NCI-H460 (cell line): ENCODE measurements around the gene CTTNBP2. TPM values are rescaled to one million over a fixed set of nuclear protein-coding genes. Genes with fewer than 3 reads are reported as not detected.

ENCODE experiments used
- DNase-seq: peaks from one replicate; pipeline ENCODE4 v3.0.0-alpha.2; 2016; ENCODE audit warnings: low read depth; ENCODE audit errors: extremely low read depth
- total RNA-seq: library from RNA; depleted of rRNA; stranded (reverse); fragments of >200 nt; shearing (Covaris generic); gene quantifications from 2 replicates; pipeline ENCODE4 v1.2.3, GENCODE V29; 2014

CTTNBP2 gene
- total RNA-seq, 1 experiment from 2014 or later: 0.94 TPM

- no peak for DNase-seq
These were observed 1.3 kb downstream of the CTTNBP2 start for GRCh38 chr7:117871778-117872538.

DNA sequence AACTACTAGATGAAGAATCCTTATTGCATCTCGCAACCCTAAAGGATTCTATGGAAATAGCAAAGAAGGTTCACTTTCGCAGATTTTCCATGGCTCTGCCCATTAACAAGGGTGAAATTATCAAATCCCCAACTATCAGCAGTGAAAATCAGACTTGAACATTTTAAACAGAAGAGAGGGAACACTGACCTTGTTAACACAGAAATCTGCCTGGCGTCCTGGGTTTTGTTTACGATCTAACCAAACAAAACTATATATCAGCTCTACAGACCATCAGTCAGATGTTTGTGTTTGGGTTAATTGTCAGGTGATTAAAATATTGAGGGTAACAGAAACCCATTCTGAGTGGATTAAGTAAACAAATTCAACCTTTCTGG is 1.9 kb downstream of the CTTNBP2 start:
- DNase-seq: no peak

GRCh38 chr7:117870448-117871130 is 2.7 kb downstream of the CTTNBP2 start:
- no peak for DNase-seq

DNA sequence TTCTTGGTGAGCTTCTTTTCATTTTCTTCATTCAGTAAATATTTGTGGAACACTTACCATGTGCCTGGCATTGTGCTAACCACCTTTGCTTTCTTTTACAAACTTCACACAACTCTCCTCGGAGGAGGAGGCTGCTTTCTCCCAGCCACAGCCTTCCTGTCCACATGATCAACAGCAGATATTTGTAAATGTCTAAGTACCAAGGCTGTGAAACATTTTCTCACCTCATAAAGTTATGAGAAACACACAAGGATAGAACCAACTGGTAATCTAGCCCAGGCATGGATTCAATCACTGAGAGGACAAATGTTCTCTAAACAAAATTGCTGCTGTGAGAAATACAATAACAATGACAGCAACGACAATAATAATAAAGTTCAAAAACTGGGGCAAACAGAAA is 3.9 kb downstream of the CTTNBP2 start:
- no peak for DNase-seq

DNA sequence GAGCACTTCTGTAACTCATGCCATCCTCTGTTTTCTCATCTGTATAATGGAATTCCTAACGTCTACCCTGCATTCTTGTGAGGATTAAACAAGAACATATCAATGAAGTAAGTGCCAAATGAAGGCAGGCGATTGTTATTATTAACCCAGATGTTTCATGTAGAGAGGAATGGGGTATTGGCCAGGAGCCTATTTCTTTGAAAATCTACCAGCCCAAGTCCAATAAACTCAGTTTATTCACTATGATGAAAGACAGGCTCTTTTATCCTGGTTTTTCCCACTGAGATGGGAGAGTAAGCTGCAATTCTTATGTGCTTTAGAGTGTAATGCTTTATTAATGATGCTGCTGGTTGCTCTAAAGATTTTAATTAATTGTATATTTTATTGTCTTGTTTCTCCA is 9.6 kb downstream of the CTTNBP2 start:
- DNase-seq: no peak

DNA sequence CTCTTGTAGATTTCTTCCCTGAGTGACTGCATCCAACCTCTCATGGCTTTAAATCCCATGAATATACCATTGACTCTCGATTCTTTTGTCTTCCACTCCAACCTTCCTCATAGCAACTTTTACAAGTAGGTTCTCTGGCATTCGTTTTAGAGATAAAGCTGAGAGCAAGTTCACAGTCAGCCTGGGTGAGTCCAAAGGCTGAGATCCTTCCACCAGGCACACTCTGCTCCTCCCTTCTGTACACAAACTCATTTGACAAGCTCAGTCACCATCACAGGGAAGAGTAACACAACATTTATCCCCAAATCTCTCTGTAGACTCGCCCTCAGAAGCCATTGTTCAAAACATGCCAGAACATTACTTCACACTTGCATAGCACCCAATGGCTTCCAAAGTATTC is 10.9 kb downstream of the CTTNBP2 start:
- no peak for DNase-seq

- no peak for DNase-seq
These were observed 13.9 kb downstream of the CTTNBP2 start for GRCh38 chr7:117859246-117859812.

DNA sequence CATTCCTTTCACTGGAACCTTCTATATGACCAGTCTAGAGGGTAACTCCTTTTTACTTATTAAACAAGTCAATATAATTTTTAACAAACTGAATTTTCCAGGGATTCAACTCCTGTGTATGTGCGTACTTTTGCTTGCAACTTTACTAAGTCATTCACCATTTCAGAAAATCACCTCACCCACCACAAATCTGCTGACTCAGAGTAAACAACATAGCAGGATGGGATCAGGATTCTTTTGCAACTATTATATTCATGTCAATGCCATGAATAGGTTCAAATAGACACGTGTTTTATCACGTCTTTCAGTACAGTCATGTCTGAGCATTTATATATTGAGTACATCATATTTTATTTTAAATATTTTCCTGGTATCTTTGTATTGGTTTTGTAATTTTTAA is 14.5 kb downstream of the CTTNBP2 start:
- DNase-seq: no peak

DNA sequence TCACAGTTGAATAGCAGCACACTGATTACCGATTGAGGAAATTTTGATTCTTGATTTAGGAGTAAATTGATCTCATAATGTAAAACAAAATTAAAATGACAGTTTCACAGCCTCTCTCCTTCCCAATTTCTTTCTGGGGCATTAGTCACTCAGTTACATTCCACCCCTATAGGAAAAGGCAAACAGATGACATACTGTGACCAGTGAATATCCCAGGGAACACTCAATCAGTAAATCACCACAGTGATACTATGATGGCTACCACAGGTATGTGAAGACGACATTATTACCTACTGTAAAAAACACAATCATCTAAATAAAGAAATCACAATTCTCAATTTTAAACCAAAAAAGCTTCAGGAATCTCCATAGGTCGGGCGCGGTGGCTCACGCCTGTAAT is 15.5 kb downstream of the CTTNBP2 start:
- no peak for DNase-seq

DNA sequence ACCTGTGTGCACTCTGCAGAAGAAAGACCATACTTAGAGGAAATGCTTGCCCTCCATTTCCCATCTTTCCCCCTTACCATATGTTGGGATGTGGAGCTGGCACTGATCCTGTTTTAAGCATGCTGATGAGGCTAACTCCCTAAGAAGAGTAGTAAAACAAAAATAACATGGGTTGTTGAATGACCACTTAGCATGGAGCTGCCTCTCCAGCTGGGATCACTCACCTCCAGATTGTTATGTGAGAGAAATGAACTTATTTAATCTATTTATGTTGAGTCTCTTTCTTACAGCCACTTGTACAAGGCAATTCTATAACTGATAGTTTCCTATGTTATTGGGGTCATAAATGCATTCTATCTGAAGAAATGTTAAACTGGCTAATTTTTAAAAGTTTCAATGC is 17.0 kb downstream of the CTTNBP2 start:
- DNase-seq: no peak

GRCh38 chr7:117854186-117854585 is 19.1 kb downstream of the CTTNBP2 start:
- no peak for DNase-seq

DNA sequence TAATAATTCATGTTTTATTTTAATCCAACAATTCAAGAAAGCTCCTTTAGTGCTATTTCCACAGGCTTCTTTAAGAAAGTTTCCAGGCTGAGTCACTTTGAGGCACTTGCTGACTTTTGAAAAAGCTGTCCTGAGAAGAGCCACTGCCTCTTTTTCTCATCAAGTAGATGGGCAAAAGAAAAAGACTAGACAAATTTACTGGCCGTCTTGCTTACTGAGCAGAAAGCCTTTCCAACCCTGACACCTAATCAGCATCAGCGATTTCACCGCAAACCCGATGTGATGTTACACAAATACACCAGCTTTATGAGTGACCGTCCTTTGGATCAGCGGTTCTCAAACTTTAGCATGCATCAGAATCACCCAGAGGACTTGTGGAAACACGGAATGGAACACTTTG is 24.3 kb downstream of the CTTNBP2 start:
- DNase-seq: no peak

GRCh38 chr7:117844678-117845077 is 28.6 kb downstream of the CTTNBP2 start:
- no peak for DNase-seq

DNA sequence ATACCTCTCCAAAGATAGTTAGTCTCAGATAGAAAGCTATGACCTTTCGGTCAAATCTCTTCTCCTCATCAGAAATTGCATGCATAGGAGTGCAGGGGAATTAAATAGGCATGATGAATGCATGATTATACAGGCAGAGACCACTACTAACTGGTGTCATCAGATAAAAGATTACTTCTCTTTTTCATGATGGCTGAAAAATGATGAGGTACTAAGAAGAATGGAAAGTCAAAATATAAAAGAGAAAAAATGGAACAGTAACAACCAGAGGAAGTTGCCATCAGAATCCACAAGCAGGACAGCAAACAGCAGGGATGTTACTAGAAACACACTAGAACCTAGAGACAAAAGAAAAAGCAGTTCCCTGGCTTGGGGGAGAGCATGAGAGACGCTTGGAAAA is 31.6 kb downstream of the CTTNBP2 start:
- no peak for DNase-seq

- no peak for DNase-seq
These were observed 32.2 kb downstream of the CTTNBP2 start for GRCh38 chr7:117841011-117841410.

DNA sequence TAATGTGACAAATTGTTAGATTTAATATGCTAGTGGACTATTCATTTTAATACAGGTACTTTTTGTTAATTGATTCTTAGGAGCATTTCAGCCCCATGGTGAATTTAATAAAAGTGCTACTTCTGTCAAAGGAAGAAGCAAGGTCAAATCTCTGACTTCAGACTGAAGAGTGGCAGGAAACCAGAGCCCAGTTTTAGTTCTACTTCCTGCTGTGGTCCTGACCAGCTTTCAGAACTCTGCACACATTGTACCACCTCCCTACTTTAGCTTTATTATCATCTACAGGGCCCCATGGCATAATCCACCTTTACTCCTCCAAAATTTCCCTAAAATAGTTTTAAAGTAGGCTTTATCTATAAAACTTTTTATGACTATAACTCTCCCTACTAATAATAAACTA is 33.7 kb downstream of the CTTNBP2 start:
- no peak for DNase-seq

- no peak for DNase-seq
These were observed 35.4 kb downstream of the CTTNBP2 start for GRCh38 chr7:117837841-117838240.

DNA sequence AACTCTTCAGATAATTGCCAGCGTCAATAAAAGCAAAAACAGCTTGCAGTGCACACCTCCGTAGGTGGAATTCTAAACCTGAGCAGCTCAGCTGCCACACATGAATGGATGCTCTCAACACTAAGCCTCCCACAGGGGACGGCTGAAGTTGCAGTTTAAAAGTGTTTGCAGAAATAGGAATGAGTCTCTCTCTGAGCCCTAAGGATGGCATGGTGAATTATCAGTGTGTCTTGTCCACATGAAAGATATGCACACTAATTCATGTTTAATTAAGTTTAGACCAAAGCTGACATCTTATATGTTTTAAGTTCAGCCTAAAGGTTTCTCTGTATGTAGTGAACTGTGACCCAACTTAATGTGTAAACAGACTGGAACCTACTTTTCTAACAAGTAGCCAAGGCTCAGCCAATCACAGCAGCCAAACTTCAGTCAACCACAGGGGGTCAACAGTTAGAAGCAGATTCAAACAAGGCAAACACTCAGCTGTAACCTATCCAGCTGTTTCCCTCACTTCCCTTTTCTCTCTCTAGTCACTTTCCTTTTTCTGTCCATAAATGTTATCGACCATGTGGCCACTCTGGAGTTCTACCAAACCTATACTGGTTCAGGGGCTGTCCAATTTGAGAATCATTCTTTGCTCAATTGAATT is 38.1 kb downstream of the CTTNBP2 start:
- no peak for DNase-seq

DNA sequence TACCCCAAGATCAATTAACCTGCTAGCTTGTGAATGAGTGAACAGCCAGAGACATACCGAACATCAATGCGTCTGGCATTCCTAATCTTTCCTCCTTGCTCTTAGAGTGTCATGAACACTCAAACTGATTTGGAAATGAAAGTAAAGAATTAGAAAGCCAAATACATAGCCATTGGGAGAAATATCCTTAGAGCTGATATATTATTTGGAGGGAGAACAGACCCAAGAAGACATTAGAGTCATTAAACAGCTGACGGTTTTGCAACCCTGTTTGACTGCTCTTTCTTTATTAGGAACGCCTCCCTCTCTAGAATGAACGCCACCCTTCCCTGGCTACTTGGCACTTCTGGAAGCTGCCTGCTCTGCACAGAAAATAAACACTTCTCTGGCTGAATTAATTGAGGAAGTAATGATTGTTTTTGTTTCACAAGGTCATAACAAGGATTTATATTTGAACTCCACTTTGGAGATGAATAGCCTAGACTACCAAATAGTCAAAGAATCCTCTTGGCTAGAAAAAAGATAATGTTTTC is 42.8 kb downstream of the CTTNBP2 start:
- DNase-seq: no peak

DNA sequence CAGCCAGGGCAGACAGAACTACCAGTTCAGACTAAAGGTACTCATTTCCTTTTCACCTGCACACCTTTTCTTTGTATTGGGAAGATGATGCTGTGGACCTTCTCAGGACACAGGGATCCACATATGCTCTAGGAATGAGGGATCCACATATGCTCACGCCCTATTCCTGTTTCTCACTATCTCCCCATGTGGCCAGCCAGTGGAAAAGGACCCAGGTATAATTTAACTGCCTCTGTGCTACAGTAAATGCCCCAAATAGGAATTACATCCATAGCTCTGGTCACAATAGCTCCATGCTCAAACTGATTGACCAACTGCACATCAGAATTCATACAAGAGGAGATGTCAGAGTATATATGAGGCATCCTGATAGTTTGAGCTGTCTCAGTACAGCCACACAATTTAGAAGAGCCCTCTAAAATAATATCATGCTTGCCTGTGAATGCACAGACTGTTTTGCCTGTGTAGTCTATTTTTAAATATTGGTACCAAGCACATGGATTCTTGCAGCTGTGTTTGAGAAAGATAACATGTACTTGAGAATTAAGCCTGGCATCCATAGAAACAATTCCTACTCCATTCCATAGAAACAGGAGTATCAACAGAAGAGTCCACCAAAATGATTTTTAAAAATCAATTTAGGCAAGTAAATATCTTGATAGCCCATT is 43.7 kb downstream of the CTTNBP2 start:
- DNase-seq: no peak

DNA sequence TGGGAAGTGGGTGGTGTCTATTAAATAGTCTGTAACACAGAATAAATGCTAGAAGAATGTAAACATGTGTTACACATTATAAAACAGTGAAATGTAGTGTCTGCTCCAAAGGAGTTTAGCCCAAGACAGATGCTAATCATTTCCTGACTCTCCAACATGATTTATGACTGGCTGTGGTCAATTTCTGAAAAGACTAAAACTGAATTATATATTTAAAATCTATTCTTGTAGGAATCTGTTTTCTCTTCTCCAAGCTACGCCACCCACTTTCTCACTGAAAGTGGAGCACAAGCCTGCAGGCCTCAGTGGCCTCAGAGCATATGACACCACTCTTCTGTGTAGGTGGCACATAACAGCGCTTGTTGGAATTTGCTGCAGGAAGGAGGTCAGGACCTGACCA is 44.4 kb downstream of the CTTNBP2 start:
- DNase-seq: no peak
